Measurements from ENCODE around the gene PPHLN1. TPM values are rescaled to one million over a fixed set of nuclear protein-coding genes. Genes with fewer than 3 reads are reported as not detected.

Gene PPHLN1, protein sequence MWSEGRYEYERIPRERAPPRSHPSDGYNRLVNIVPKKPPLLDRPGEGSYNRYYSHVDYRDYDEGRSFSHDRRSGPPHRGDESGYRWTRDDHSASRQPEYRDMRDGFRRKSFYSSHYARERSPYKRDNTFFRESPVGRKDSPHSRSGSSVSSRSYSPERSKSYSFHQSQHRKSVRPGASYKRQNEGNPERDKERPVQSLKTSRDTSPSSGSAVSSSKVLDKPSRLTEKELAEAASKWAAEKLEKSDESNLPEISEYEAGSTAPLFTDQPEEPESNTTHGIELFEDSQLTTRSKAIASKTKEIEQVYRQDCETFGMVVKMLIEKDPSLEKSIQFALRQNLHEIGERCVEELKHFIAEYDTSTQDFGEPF
- total RNA-seq (2014; rRNA removed; shearing (Covaris generic)), result 117 and 118 TPM in 2 replicates

DNA sequence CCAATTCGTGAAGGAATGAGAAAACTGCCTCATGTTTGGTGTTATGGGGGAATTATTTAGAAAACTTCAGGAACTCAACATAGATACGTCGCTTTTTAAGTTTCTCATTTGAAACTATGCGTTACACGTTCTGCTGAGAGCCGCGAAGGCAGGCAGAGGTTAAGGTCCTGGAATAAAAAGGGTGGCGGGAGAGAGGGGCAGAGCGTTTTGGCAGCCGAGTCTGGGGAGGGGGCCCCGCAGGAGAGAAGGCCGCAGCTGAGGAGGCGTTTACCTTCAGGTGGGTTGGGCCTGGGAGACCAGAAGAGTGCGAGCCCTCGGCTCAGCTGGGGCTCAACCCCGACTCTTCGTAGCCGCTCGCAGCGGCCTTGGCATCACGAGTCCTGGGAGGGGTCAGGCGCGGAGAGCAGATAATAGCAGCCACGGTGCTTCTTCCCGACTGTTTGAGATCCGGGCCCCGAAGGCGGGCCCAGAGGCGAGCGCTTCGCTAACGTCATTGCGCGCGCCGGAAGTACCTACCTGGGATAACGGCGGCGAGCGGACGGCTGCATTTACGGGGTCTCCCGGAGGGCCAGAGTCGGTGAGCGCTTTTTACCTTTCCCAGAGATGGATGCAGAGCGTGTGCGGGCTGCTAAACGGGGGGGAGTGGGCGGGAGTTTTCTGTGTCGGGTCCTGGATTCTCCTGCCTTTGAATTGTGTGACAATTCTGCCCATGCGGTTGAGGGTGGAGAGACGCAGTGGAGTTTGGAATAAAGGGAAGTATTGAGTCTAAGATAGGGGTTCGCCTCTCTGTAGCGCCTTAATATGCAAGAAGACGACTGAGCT is at the start of gene PPHLN1, which contains the start of gene ZCRB1:
TSS of gene PPHLN1 (plus strand) at position 515 of the 822 bp plus-strand sequence. CDS start 9,736 bp downstream, outside the sequence.
TSS of gene ZCRB1 (minus strand) at position 442 of the 822 bp plus-strand sequence. CDS start 1,992 bp downstream, outside the sequence.
- H3K27ac ChIP-seq, result peak within 1 kb of the TSS; percentile 79
- peak; percentile 90 to 92 for DNase-seq
- H3K27me3 ChIP-seq, result no peaks in the 10 kb centered on the region
- no peaks in the 10 kb centered on the region for H3K9me3 ChIP-seq (replicated peaks)
- H3K4me1 ChIP-seq, result peaks cover 14% of the 10 kb centered on the region
- H3K4me3 ChIP-seq, result peak within 1 kb of the TSS; percentile 79
- H3K36me3 ChIP-seq, result peaks cover 14% of the 10 kb centered on the region

DNA sequence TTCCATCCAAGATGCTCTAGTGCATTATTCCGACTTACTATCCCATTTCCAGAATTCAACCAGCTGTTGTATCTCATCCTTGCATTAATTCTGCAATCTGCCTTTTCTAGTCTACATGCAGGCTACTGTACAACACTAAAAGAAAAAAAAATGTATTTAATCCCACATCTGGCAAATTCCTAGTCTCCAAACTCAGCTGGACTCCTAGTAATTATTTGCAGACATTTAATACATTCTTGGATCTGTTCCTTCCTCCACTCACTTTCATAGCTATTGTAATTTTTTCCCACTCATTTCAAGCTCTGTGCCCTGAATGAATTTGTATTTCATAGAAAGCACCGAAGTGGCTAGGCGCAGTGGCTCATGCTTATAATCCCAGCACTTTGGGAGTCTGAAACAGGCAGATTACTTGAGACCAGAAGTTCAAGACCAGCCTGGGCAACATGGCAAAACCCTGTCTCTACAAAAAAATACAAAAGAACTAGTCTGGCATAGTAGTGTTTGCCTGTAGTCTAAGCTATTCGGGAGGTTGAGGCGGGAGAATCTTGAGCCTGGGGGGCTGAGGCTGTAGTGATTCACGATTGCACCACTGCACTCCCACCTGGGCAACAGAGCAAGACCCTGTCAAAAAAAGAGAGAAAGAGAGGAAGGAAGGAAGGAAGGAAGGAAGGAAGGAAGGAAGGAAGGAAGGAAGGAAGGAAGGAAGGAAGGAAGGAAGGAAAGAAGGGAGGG is 48.4 kb upstream of the PPHLN1 start:
- DNase-seq, result no peak
- Histone ChIP-seq H3K4me1 (no peaks in the 10 kb centered on the region), H3K9me3 (replicated peaks) (0 out of 2 replicates have a peak, but pooled peaks cover 5% of the 10 kb centered on the region), H3K4me3 (no peak overlapping the region), H3K36me3 (no peaks in the 10 kb centered on the region), H3K27me3 (no peaks in the 10 kb centered on the region), H3K27ac (no peak overlapping the region)

GRCh38 chr12:42278128-42278510 is 47.8 kb upstream of the PPHLN1 start:
- H3K27ac ChIP-seq, result no peak overlapping the region

DNA sequence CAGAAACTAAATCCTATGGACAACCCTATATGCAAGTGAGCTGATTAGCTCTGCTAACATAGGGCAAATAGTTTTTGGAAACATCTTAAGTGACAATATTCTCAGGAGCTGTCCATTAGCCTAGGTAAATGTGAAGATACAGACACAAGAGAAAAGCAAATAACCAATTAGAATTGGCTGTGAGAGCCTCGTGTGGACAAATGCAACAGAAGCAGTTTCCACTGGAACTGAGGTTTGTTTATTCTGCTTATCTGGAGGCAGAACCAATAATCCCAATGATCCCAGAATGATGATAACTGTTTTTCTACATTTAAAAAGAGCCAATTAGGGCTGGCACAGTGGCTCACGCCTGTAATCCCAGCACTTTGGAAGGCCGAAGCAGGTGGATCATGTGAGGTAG is 44.7 kb upstream of the PPHLN1 start:
- DNase-seq, result no peak
- no peaks in the 10 kb centered on the region for H3K4me1 ChIP-seq
- no peaks in the 10 kb centered on the region for H3K27me3 ChIP-seq
- no peak overlapping the region for H3K27ac ChIP-seq
- no peak overlapping the region for H3K4me3 ChIP-seq
- no peaks in the 10 kb centered on the region for H3K36me3 ChIP-seq
- no peaks in the 10 kb centered on the region; the same call in 1 of the 2 replicates for H3K9me3 ChIP-seq (replicated peaks)

More at GRCh38 chr12:42278128-42278510, 47.8 kb upstream of the PPHLN1 start:
- no peak for DNase-seq
- Histone ChIP-seq H3K27me3 (no peaks in the 10 kb centered on the region), H3K9me3 (replicated peaks) (0 out of 2 replicates have a peak, but pooled peaks cover 1% of the 10 kb centered on the region), H3K4me3 (no peak overlapping the region), H3K4me1 (no peaks in the 10 kb centered on the region), H3K36me3 (no peaks in the 10 kb centered on the region)

GRCh38 chr12:42281844-42282243 is 44.1 kb upstream of the PPHLN1 start:
- H3K4me1 ChIP-seq, result no peaks in the 10 kb centered on the region
- no peaks in the 10 kb centered on the region; the same call in 1 of the 2 replicates for H3K9me3 ChIP-seq (replicated peaks)
- no peaks in the 10 kb centered on the region for H3K36me3 ChIP-seq
- H3K27ac ChIP-seq, result no peak overlapping the region
- H3K4me3 ChIP-seq, result no peak overlapping the region
- no peak for DNase-seq
- no peaks in the 10 kb centered on the region for H3K27me3 ChIP-seq

DNA sequence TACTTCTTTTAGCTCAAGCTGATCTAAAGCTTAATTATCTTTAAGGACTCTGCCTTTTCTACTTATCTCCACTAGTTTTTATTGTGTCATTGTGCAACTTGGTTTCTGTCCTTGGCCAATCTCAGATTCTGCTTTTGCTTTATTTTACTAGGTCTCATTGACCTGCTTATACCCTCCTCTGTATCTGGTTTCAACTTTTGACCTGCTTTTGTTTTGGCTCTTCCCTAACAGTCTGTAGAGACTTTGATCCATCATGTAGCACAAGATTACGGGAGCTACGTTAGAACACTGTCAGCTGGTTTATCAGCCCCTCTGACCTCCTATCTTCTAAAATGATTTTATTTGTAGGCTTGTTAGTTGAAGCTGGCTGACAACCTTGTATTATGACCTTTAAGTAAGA is 43.7 kb upstream of the PPHLN1 start:
- no peaks in the 10 kb centered on the region for H3K27me3 ChIP-seq
- H3K27ac ChIP-seq, result no peak overlapping the region
- H3K4me3 ChIP-seq, result no peak overlapping the region
- no peaks in the 10 kb centered on the region for H3K4me1 ChIP-seq
- H3K9me3 ChIP-seq (replicated peaks), result no peaks in the 10 kb centered on the region; the same call in 1 of the 2 replicates
- no peak for DNase-seq
- no peaks in the 10 kb centered on the region for H3K36me3 ChIP-seq

DNA sequence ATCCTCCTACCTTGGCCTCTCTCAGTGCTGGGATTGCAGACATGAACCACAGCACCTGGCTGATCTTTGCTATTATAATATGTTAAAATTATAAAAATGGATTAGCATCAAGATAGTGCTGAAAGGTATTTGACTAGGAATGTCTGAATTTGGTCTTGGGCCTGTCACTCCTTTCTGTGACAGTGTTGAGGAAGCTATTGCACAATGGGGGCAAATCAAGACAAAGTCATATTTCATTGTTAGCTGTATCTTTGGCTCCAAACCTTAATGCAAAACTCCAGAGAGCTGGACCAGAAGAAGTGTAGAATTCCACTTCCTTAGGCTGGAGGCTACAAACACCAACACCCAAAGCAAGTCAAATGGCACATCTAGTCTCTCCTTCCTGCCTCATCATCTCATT is 42.2 kb upstream of the PPHLN1 start:
- Histone ChIP-seq H3K36me3 (no peaks in the 10 kb centered on the region), H3K27ac (no peak overlapping the region), H3K4me1 (no peaks in the 10 kb centered on the region), H3K27me3 (no peaks in the 10 kb centered on the region), H3K9me3 (replicated peaks) (no peaks in the 10 kb centered on the region; the same call in 1 of the 2 replicates), H3K4me3 (no peak overlapping the region)
- no peak for DNase-seq

GRCh38 chr12:42284157-42284556 is 41.8 kb upstream of the PPHLN1 start:
- Histone ChIP-seq H3K27me3 (no peaks in the 10 kb centered on the region), H3K36me3 (no peaks in the 10 kb centered on the region), H3K9me3 (replicated peaks) (no peaks in the 10 kb centered on the region; the same call in 1 of the 2 replicates), H3K4me1 (no peaks in the 10 kb centered on the region), H3K27ac (no peak overlapping the region), H3K4me3 (no peak overlapping the region)
- DNase-seq, result no peak

DNA sequence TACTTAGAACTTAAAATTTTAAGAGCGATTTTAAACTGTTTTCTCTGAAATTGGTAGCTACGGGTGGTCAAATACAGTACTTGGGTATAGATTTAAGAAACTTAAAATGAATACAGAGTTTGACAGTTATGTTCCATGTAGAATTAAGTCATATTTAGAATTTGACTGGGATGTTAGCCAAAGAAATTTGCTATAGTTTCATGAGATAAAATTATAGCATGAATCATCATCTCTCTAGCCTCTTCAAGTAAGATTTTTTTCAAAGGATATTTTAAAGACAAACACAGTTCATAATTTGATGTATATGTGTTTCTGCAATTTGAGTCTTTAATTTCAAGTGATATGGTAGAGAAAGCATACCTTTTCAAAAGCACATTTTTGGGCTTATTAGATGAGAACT is 41.1 kb upstream of the PPHLN1 start:
- no peak for DNase-seq
- no peaks in the 10 kb centered on the region for H3K36me3 ChIP-seq
- no peaks in the 10 kb centered on the region; the same call in 1 of the 2 replicates for H3K9me3 ChIP-seq (replicated peaks)
- no peak overlapping the region for H3K4me3 ChIP-seq
- H3K27ac ChIP-seq, result no peak overlapping the region
- H3K4me1 ChIP-seq, result no peaks in the 10 kb centered on the region
- H3K27me3 ChIP-seq, result no peaks in the 10 kb centered on the region

DNA sequence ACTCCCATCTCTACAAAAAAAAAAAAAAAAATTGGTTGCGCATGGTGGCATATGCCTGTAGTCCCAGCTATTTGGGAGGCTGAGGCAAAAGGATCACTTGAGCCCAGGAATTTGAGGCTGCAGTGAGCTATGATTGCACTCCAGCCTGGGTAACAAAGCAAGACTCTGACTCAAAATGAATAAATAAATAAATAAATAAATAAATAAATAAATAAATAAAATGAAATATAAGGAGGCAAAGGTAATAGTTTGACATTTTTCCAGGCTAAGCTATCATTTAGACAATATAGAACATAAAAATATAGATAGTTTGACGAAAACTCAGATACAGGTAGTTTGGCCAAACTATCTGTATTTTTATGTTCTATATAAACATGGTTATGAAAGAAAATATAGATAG is 40.5 kb upstream of the PPHLN1 start:
- no peak overlapping the region for H3K4me3 ChIP-seq
- no peaks in the 10 kb centered on the region; the same call in none of the 2 replicates for H3K9me3 ChIP-seq (replicated peaks)
- H3K27ac ChIP-seq, result no peak overlapping the region
- no peaks in the 10 kb centered on the region for H3K27me3 ChIP-seq
- no peaks in the 10 kb centered on the region for H3K4me1 ChIP-seq
- DNase-seq, result no peak
- no peaks in the 10 kb centered on the region for H3K36me3 ChIP-seq

DNA sequence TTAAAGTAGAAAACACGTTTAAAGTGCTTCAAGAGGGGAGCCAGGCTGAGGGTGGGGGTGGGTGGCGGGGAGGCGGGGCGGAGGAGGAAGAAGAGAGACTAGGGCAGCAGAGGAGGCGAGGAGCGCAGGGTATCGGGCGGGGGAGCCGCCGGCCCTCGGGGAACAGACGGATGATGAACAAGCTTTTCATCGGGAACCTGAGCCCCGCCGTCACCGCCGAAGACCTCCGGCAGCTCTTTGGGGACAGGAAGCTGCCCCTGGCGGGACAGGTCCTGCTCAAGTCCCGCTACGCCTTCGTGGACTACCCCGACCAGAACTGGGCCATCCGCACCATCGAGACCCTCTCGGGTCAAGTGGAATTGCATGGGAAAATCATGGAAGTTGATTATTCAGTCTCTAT is 39.2 kb upstream of the PPHLN1 start:
- Histone ChIP-seq H3K4me1 (no peaks in the 10 kb centered on the region), H3K4me3 (no peak overlapping the region), H3K9me3 (replicated peaks) (no peaks in the 10 kb centered on the region; the same call in none of the 2 replicates), H3K27me3 (0 out of 2 replicates have a peak, but pooled peaks cover 3% of the 10 kb centered on the region), H3K36me3 (no peaks in the 10 kb centered on the region), H3K27ac (no peak overlapping the region)
- no peak for DNase-seq

DNA sequence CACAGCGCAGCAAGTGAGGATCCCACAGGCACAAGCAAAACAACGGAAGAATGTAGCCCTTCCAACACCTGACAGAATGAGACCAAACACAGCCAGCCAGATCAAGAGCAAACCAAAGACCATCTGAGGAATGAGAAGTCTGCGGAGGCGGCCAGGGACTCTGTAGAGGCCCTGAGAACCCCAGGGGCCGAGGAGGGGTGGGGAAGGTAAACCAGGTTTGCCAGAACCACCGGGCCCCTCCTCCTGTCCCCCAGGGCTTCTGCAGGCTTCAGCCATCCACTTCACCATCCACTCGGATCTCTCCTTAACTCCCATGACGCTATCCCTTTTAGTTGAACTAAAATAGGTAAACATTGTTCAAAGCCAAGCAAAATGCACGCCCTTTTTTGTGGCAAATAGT is 37.4 kb upstream of the PPHLN1 start:
- no peak for DNase-seq
- Histone ChIP-seq H3K27ac (no peak overlapping the region), H3K36me3 (no peaks in the 10 kb centered on the region), H3K9me3 (replicated peaks) (no peaks in the 10 kb centered on the region; the same call in none of the 2 replicates), H3K4me1 (no peaks in the 10 kb centered on the region), H3K27me3 (0 out of 2 replicates have a peak, but pooled peaks cover 3% of the 10 kb centered on the region), H3K4me3 (no peak overlapping the region)

DNA sequence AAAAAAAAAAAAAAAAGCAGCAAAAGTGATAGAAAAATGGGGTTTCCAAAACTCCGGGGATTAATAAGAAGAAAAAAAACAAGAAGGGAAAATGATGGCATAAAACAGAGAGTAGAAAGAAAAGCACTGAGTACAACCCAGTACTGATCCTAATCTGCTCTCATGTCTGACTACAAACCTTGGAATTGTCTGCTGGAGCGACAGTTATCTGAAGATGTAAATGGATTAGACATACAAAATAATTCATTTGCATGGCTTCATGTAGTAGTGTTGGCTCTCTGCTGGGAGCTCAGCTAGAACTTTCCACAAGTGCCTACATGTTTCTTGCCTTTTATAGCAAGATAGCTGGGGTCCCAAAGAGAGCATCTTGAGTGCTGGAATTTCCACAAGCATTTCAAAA is 34.3 kb upstream of the PPHLN1 start:
- H3K4me1 ChIP-seq, result no peaks in the 10 kb centered on the region
- no peaks in the 10 kb centered on the region; the same call in 1 of the 2 replicates for H3K9me3 ChIP-seq (replicated peaks)
- H3K4me3 ChIP-seq, result no peak overlapping the region
- 0 out of 2 replicates have a peak, but pooled peaks cover 3% of the 10 kb centered on the region for H3K27me3 ChIP-seq
- DNase-seq, result no peak
- no peaks in the 10 kb centered on the region for H3K36me3 ChIP-seq
- no peak overlapping the region for H3K27ac ChIP-seq

- Histone ChIP-seq H3K4me3 (no peak overlapping the region), H3K27me3 (no peaks in the 10 kb centered on the region), H3K27ac (no peak overlapping the region), H3K9me3 (replicated peaks) (no peaks in the 10 kb centered on the region), H3K4me1 (no peaks in the 10 kb centered on the region), H3K36me3 (no peaks in the 10 kb centered on the region)
- peak; percentile 32 to 57 for DNase-seq
These were observed 29.4 kb upstream of the PPHLN1 start for GRCh38 chr12:42296503-42297109.

Data from SJCRH30 (cell line).